D721Med (cell line): ENCODE measurements around the gene PRRX1.

ENCODE experiments used
- DNase-seq: peaks from one replicate; pipeline ENCODE4 v3.0.0; 2011; ENCODE audit warnings: low spot score; ENCODE audit not compliant: insufficient read length
- FAIRE-seq: peaks from 2 replicates; lab custom pipeline; 2011; peaks lifted over from hg19 to GRCh38; lab: Jason Lieb, UNC
- TF ChIP-seq, protein P1 (sequence below): IDR thresholded peaks from 2 replicates; pipeline ENCODE4 v1.5.1; 2012; ENCODE audit warnings: mild to moderate bottlenecking, control low read depth; ENCODE audit not compliant: insufficient read depth; ENCODE audit errors: missing control alignments

Gene PRRX1

DNA sequence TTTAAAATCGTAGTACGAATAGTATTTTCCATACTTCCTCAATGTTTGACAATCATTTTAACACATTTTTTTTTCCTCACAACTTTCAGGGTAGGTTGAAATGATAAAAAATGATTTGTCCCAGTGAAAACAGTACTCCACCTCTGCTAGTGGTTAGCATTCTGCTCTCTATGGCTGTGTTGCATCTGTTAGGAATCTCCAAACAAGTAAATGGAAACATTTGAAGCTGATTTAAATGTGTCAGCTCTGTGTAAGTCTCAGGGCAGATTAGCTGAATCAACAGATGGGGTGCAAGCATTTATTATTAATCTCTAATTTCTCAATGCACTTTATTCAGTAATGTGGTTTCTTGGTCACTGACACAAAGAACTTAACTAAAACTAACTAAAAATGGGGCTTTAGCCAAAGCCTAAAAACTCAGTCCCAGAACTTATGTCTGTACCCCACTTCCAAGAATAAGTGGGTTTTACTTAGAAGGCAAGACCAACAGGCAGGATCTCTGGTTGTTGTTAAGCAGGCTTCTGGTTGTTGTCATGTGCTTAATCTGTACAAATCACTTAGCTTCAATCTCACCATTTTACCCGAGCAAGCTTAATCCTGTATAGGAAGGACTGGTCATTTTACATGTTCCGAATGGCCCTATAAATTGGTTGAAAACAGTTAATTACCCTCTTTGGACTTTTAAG lies 67.8 kb downstream of the PRRX1 start:
- no peak for DNase-seq
- TF ChIP-seq, protein P1, sequence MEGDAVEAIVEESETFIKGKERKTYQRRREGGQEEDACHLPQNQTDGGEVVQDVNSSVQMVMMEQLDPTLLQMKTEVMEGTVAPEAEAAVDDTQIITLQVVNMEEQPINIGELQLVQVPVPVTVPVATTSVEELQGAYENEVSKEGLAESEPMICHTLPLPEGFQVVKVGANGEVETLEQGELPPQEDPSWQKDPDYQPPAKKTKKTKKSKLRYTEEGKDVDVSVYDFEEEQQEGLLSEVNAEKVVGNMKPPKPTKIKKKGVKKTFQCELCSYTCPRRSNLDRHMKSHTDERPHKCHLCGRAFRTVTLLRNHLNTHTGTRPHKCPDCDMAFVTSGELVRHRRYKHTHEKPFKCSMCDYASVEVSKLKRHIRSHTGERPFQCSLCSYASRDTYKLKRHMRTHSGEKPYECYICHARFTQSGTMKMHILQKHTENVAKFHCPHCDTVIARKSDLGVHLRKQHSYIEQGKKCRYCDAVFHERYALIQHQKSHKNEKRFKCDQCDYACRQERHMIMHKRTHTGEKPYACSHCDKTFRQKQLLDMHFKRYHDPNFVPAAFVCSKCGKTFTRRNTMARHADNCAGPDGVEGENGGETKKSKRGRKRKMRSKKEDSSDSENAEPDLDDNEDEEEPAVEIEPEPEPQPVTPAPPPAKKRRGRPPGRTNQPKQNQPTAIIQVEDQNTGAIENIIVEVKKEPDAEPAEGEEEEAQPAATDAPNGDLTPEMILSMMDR: no peak
- FAIRE-seq: peak; percentile 100

DNA sequence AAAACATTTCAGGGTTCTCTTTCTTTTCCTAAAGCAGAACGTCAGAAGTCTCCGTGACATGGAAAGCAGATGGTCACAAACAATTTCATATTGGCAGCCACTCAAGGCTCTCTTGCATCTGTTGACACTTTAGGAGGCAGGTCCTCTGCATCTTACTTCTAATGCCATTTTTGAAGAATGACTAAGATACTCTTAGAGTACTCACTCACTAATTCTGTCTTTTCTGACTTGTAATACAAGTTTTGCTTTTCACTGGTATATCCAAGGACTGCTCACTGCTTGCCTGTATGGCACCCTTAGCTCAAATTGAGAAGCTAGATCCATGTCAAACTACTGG lies 68.3 kb downstream of the PRRX1 start:
- TF ChIP-seq, protein P1: no peak
- DNase-seq: no peak
- FAIRE-seq: no peak

DNA sequence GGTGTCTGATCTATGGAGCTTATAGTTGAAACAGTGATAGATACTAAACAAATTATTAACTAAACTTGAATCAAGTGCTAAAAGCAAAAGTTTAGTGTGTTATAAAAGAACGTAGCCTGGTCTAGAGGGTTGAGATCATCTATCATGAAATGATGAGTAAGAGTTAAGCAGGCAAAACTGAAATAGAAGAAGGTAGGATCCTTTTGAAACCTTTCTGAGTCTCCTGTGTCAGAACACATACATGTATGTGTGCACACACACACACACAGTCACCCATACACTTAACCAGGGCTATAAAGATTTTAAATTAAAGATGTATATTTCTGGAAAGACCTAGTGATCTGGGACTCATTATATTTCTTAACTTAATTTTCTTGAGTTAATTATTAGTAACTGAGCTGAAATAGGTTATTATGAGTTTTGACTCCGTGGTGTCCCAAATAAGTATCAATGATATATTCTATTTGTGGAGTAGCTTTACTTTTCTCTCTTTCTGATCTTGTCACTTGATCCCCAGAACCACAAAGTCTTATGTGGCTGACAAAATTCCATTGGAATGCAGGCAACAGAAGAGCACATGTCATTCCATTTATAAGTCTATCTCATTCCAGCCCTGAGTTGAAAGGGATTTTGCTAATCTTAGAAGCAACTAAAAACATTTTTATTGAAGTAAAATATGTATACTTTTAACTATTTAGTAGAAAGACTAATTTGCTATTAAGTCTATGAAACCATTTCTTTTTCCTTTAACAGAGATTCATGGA lies 70.7 kb downstream of the PRRX1 start:
- TF ChIP-seq, protein P1: no peak
- DNase-seq: no peak
- no peak for FAIRE-seq

DNA sequence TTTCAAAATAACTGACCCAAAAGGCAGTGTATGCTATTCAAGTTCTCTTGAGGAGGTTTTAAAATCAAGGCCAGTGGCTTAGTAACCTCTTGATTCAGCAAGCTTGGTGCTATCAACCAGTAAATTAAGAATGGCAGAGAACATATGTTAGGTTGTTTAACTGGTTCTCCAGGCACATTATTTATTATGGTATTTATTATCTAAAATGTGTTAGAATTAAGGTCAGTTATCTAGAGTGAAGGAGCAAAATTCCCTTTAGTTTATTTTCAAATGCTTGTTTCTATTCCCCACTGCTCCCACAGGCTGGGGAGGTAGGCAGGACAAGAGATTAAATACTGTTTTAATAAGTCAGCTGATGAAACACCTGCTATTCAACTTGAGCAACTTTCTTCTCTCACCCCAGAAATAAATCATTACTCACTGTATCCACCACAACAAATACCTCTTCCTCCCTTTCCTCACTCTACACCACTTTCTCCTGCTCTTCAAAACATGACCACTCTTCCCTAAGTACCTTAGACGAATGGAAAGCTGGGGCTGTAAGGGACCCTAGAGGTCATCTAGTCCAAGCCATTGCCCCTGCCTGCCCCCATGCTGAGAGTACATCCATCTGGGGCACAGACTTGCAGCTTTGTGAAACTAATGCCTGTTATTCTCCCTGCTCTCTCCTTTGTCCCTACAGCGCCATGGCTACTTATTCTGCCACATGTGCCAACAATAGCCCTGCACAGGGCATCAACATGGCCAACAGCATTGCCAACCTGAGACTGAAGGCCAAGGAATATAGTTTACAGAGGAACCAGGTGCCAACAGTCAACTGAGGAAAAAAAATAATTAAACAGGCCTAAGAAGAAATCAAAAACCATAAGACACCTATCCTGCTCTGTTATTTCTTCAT lies 71.7 kb downstream of the PRRX1 start:
- DNase-seq (no peak), FAIRE-seq (peak; percentile 84)
- TF ChIP-seq, protein P1: no peak

DNA sequence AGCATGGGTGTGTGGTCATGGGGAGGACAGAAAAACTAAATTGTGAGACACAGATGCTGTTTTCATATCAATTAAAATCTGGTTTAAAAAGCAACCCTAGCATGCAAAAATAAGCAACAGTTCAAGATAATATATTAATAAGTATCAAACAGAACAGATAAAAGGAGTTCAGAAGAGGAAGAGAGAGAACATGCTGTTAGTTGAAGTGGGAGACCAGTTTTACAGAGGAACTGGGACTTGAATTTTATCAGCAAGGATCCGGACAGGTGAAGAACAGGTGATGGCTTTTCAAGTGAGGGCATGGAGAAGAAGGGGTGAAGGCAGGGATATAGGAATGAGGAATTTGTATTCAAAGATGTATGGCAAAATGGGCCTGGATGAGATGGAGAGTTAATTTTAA lies 75.9 kb downstream of the PRRX1 start:
- DNase-seq (no peak), FAIRE-seq (no peak)
- TF ChIP-seq, protein P1: no peak

DNA sequence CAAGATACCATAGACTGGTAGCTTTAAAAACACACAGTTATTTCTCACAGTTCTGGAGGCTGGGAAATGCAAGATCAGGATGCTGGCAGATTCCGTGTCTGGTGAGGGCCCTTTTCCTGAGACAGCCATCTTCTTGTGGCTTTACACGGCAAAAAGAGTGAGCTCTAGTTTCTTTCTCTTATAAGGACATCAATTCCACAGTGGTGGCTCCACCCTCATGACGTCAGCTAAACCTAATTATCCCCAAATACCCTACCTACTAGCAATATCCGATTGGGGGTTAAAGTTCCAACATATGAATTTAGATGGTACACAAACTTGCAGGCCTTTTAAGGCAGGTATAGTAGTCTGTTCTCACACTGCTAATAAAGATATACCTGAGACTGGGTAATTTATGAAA lies 77.7 kb downstream of the PRRX1 start:
- DNase-seq: no peak
- TF ChIP-seq, protein P1: no peak
- FAIRE-seq: peak; percentile 6
